H1 (cell line): ENCODE results near the gene TNS2. TPM values are rescaled to one million over a fixed set of nuclear protein-coding genes. Genes with fewer than 3 reads are reported as not detected.

ENCODE experiments used
- POU5F1 ChIP-seq: IDR thresholded peaks from 2 replicates; pipeline ENCODE4 v1.6.1; 2011; ENCODE audit warnings: low read depth, mild to moderate bottlenecking, low read length, moderate library complexity
- USF2 ChIP-seq: IDR thresholded peaks from 2 replicates; pipeline ENCODE4 v1.6.1; 2011; ENCODE audit warnings: low read length, improper control_type of control experiment
- polyA plus RNA-seq, 7 experiments: library from polyadenylated mRNA; depleted of rRNA in 3 of 7; stranded (reverse) in 5 of 7; unstranded in 2 of 7; fragments of >200 nt in 5 of 7; fragments of 200-250 nt in 2 of 7; gene quantifications; 1 replicate in 5 of 7; 2 replicates in 1 of 7; 4 replicates in 1 of 7; pipeline versions ENCODE4 v1.2.1 to v1.2.3, GENCODE V29; 2011 to 2013; ENCODE audit warnings: missing spikeins in 2 of 7, mixed read lengths in 2 of 7
- total RNA-seq: library from RNA; stranded (reverse); fragmentation: NEBNext Ultra II Directional; extraction: Animal tissue kit (Norgen Biotek cat#: 25700); gene quantifications from 2 replicates; pipeline ENCODE4 v1.2.1, GENCODE V29; 2021

Gene TNS2
- total and polyA plus RNA-seq, 2 of the 8 experiments (the other 6 are each of a cell fraction or from before 2014, with no cell fraction given): 2.8 to 4.7 TPM

- TF ChIP-seq POU5F1: no peak
- no peak for TF ChIP-seq USF2
Observed at GRCh38 chr12:53067993-53068770, 18.3 kb downstream of the TNS2 start (continued).
